ENCODE results near the gene SLC2A3.
"Not testable (repeated sequence)": the region's sequence is repeated elsewhere in the genome, so short reads cannot be mapped to it uniquely, and the experiment has no call there.

The SLC2A3 gene

DNA sequence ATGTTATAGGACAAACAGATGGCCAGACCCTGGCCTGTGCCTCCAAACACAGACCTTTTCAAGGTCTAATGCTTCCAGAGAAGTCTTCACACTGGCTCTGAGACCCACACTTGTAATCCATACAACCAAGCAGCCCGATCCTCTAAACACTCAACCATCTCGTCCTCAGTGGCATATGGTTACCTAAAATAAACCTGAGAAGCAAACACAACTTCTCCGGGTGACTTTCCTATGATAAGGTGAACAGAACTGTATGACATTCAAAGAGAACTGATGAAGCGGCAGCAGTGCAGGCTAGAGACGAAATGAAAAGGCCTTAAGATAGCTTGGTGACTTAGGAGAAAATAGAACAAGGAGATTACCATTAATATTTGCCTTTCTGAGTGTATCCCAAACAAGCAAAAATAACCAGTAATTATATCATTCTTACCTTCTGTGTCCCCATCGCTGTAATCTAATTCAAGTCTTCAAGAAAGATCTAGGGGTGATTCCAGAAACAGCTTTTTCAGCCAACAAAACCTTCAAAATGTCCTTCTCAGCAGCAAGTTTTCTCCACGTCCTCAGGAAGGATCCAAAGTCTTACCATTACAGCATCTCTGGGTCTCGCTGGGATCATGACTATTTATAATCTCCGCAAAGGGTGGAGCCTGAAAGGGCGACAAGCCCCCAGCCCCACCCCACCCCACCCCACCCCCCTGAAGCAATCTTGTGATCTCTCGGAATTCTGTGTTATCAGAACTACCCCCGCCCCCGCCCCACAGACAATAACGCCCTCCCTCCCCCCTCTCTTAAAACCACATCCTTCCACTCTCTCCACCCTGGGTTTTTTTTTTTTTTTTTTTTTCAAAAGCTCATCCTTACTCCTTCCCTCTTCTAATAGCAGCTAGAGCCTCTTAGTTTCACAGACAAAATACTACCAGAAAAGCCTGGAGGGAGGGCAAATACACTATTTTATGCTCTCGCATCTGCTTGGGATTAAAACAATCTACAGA lies at the start of gene SLC2A3:
Gene SLC2A3 (minus strand): TSS at position 598 of the 992 bp plus-strand sequence. CDS start 153 bp downstream, at position 445.
- DNase-seq (ENCODE audit: low read depth, low spot score) = peak; percentile 42

DNA sequence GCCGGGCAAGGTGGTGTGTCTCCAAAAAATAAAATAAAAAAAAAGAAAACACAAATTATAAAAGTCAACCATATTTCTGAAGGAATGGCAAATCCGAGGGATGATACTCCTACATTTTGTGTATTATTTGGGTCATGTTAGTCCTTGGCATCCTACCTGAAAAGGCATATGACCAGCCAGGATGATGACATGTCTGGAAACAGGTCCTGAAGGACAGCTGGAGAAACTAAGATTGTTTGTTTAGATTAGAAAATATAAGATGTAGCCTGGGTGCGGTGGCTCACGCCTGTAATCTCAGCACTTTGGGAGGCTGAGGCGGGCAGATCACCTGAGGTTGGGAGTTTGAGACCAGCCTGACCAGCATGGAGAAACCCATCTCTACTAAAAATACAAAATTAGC lies 48.9 kb upstream of the SLC2A3 start:
- DNase-seq (ENCODE audit: low read depth, low spot score) = no peak

DNA sequence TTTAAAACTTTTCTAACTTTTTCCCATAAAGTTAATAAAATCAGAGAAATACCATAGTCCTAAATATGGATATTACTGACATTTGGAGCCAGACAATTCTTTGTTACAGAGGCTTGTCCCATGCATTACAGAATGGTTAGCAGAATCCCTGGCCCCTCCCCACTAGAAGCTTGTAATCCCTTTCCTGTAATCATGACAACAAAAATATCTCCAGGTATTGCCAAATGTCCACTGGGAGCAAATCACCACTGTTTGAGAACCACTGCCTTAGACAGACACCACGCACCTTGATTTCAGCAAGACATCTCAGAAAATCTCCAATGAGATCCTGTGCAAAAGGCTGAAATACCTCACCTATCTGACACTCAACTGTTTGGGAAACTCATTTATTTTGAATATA lies 47.5 kb upstream of the SLC2A3 start:
- not testable (repeated sequence) for DNase-seq (ENCODE audit: low read depth, low spot score)

DNA sequence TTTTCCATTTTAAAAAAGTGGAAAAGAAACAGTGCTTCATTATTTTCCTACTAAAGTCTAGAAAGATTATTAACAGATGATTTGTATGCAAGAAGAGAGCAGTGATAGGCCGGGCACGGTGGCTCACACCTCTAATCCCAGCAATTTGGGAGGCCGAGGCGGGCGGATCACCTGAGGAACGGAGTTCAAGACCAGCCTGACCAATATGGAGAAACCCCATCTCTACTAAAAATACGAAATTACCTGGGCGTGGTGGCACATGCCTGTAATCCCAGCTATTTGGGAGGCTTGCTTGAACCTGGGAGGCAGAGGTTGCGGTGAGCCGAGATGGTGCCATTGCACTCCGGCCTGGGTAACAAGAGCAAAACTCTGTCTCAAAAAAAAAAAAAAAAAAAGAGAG lies 47.0 kb upstream of the SLC2A3 start:
- DNase-seq (ENCODE audit: low read depth, low spot score) = not testable (repeated sequence)

DNA sequence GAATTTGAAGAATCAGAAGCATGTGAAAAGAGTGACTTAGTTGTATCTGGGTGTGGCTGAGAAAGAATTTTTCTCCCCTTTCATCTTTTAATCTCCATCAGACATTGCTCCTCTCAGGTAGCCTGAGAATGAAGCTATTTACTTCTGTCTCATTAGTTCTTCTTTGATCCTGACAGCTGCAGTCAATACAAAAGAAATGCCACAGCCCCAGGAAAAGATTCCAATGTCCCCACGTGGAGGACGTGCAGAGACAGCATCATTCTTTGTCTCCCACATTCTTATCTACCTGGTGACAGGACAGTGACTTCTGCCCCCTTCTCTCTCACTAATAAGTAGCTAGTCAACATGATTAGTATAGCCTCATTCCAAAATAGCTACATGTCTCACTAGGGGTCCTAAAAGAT lies 46.3 kb upstream of the SLC2A3 start:
- not testable (repeated sequence) for DNase-seq (ENCODE audit: low read depth, low spot score)

DNA sequence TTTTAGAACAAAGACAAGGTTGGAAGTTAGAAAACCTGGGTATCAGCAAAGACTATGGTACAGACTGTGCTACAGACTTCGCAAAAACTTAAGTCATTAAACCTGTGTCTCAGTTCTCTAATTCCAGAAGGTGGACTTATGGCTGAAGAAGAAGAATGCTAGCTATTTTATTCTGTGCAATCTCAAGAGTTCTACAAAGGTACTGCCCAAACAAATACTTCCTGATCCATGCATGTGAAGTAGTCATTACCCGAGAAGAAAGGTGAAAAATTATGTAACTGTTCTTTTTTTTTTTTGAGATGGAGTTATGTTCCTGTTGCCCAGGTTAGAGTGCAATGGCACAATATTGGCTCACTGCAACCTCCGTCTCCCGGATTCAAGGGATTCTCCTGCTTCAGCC lies 45.5 kb upstream of the SLC2A3 start:
- no peak for DNase-seq (ENCODE audit: low read depth, low spot score)

DNA sequence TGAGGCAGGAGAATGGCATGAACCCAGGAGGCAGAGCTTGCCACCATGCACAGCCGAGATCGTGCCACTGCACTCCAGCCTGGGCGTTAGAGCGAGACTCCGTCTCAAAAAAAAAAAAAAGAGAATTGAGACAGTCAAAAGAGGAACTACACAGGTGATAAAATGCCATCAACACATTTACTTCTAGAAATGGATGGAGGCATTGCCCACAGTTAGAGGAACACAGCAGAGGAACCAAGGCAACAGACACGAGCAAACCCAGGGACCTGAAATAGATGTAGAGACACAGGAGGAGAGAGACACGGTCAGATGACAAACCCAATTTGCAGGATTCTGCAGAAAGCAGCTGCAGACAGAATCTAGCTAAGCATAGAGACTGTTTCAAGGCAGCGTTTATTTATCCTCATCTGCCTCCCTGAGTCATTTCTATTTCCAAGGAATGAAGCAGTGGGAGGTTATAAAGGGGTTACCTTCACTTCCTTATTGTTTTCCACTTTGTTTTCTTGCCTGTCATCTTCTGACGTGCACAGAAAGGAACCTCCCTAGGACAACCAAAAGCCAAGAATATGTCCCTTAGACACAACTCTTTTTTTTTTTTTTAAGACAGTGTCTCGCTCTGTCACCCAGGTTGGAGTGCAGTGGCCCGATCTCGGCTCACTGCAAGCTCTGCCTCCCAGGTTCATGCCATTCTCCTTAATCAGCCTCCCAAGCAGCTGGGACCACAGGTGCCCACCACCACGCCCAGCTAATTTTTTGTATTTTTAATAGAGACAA lies 41.6 kb upstream of the SLC2A3 start:
- DNase-seq (ENCODE audit: low read depth, low spot score) = not testable (repeated sequence)

DNA sequence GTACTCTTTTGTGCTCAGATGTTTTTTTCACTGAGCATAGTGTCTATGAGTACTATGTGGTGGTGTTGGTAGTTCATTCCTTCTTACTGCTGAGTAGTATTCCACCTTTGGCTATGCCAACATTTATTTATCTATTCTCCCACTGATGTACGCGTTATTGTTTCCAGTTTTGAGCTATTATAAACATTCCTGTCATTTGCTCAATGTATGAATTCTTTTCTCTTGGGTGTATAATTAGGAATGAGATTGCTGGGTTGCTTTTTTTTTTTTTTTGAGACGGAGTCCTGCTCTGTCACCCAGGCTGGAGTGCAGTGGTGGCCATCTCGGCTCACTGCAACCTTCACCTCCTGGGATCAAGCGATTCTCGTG lies 37.5 kb upstream of the SLC2A3 start:
- DNase-seq (ENCODE audit: low read depth, low spot score) = no peak

DNA sequence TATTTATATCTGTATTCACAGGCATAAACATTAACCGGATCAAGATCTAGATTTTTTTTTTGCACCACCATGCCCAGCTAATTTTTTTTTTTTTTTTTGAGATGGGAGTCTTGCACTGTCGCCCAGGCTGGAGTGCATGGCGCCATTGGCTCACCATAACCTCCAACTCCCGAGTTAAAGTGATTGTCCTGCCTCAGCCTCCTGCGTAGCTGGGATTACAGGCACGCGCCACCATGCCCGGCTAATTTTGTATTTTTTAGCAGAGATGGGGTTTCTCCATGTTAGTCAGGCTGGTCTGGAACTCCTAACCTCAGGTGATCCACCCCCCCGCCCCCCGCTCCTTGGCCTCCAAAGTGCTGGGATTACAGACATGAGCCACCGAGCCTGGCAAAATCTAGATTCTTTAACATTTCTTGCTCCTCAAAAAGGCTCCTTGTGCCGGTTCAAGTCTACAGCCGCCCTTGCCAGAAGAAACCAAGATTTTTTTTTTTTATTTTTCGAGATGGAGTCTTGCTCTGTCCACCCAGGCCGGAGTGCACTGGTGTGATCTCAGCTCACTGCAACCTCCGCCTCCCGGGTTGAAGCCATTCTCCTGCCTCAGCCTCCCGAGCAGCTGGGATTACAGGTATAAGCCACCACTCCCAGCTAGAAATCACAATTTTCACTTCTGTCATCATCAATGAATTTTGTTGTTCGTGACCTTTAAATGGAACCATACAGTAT lies 36.9 kb upstream of the SLC2A3 start:
- DNase-seq (ENCODE audit: low read depth, low spot score) = no peak

DNA sequence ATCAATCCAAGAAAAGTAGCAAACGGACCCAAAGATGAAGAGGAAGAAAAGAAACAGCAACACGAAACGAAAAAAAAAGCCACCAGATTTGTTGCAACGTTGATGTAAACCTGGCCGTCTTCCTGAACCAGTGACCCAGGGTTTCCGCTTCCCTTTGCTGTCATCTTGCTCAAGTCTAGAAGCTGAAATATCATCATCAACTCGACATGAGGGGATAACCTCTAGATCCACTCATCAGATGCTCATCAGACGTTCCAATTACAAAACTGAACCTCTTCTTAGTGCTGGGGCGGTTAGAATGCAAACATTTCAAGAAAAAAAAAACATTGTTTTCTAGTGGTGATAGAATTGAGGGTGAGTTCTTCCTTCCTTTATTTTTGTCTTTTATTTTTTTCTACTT lies 36.3 kb upstream of the SLC2A3 start:
- not testable (repeated sequence) for DNase-seq (ENCODE audit: low read depth, low spot score)

DNA sequence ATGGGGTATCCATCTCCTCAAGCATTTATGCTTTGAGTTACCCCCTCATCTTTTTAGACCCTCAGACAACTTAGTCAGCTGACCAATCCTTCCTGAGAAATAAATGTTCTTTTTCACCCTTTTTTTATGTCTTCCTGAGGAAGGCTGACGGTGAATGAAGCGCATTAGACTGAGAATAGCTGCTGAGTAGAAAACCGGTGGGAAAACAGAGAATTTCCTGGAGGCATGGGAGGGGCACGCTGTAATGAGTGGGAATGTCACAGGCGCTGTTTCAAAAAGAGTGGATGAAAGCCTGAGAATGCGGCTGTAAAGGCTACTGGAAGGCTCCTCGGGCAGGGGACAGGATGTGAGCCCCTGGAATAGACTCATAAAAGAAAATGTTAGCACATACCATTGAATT lies 35.8 kb upstream of the SLC2A3 start:
- not testable (repeated sequence) for DNase-seq (ENCODE audit: low read depth, low spot score)

DNA sequence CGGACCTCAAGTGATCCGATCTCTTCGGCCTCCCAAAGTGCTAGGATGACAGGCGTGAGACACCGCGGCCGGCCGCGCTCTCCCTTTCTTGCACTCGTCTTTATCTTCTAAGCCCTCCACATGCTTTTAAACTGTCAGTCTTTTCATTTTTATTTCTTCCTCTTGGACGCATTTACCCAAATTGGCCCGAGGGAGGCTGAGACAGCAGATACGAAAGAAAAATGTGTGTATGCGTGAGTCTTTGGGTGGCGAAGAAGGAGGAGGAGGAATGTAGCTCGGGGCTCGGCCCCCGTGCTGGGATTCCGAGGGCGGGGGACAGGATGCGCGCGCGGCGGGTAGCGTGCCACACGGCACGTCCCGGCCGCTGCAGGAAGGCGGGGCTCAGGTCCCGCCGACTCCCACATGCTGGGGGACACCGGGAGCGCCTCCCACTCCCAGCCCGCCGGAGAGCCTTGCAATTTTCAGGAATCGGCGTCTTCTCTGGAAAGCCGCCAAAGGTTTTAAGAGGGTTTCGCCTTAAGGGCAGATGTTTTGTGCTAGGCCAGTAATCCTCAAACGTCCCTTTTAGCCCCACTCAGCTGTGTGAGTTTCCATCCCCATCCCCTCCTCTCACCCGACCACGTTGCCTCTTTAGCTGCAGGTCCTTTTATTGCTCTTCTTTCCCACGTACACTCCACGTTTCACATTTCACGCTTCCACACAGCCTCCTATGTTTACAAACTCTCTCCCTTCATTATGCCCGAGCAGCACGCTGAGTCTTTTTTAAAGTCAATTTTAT lies 34.7 kb upstream of the SLC2A3 start:
- peak; percentile 70 for DNase-seq (ENCODE audit: low read depth, low spot score)

DNA sequence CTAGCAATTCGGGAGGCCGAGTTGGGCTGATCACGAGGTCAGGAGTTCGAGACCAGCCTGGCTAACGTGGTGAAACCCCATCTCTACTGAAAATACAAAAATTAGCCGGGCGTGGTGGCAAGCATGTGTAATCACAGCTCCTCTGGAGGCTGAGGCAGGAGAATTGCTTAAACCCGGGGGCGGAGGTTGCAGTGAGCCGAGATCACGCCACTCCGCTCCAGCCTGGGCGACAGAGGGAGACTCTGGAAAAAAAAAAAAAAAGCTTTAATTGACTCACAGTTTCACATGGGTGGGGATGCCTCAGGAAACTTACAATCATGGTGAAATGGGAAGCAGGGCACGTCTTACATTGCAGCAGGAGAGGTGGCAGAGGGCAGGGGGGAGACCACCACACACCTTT lies 30.6 kb upstream of the SLC2A3 start:
- DNase-seq (ENCODE audit: low read depth, low spot score) = no peak

DNA sequence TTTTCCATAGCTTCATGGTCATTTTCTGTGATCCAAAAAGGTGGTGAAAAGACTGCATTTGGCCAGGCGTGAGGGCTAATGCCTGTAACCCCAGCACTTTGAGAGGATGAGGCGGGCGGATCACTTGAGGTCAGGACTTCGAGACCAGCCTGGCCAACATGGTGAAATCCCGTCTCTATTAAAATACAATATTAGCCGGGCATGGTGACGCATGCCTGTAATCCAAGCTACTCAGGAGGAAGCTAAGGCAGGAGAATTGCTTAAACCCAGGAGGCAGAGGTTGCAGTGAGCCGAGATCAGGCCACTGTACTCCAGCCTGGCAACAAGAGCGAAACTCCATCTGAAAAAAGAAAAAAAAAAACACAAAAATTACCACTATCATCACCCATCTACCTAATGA lies 28.7 kb upstream of the SLC2A3 start:
- not testable (repeated sequence) for DNase-seq (ENCODE audit: low read depth, low spot score)

DNA sequence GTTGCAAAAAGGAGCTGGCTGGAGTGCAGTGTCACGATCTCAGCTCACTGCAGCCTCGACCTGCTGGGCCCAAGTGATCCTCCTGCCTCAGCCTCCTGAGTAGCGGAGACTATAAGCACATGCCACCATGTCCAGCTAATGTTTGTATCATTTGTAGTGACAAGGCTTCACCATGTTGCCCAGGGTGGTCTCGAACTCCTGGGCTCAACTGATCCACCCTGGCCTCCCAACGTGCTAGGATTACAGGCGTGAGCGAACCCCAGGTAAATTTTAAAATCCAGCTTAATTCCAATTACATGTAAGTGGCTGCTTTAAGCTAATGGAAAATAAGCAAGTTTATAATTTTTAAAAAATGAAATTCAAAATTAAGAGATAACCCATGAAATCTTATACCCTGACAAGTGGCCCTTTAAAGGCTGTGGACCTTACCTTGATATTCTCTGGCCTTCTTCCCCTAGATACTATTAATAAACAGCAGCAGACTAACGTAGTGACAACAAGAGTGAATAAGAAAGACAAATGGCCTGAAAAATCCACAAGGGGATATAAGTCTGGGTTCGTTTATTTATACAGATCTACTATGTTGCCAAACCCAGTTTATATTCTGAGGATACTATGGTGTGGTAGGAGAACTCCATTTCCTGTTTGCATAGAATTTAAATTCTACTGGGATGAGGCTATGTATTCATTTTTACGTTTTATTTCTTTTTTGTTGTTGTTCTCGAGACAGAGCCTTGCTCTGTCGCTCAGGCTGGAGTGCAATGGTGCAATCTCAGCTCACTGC lies 25.6 kb upstream of the SLC2A3 start:
- no peak for DNase-seq (ENCODE audit: low read depth, low spot score)

DNA sequence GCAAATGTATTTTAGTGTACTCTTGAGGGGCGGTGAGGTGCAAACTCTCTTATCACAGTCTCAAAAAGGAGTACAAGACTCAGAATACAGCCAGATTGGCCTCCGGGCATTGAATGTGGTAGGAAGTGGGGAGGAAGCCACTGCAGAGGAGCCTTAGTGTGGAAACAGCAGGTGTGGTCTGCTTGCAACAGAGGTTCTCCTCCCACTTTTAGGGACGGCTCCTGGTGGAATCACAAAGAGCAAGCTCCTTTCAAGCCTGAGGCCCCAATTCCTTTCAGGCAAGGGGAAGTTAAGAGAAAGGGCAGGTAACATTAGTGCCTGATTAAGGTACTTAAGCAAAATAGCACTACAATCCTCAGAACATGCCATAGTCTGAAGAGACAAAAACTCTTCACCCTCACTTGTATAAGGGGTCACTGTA lies 23.7 kb upstream of the SLC2A3 start:
- no peak for DNase-seq (ENCODE audit: low read depth, low spot score)

DNA sequence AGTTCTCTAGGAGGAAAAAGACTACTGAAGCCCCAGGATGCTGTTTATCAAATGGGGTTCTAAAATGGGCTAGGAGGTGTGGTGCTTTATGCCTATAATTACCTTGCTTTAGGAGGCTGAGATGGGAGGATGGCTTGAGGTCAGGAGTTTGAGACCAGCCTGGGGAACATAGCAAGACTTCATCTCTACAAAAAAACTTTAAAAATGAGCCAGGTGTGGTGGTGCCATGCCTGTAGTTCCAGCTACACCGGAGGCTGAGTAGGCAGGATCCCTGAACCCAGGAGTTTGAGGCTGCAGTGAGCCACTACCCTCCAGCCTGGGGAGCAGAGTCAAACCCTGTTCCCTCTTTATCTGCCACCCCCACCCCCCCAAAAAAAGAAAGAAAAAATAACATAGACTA lies 23.3 kb upstream of the SLC2A3 start:
- DNase-seq (ENCODE audit: low read depth, low spot score) = no peak

DNA sequence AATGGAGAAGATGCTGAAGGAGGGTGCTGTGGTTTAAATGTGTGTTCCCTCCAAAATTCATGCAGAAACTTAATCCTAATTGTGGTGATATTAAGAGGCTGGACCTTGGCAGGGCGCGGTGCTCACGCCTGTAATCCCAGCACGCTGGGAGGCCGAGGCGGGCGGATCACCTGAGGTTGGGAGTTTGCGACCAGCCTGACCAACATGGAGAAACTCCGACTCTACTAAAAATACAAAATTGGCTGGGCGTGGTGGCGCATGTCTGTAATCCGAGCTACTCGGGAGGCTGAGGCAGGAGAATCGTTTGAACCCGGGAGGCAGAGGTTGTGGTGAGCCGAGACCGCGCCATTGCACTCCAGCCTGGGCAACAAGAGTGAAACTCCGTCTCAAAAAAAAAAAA lies 18.9 kb upstream of the SLC2A3 start:
- DNase-seq (ENCODE audit: low read depth, low spot score) = not testable (repeated sequence)

DNA sequence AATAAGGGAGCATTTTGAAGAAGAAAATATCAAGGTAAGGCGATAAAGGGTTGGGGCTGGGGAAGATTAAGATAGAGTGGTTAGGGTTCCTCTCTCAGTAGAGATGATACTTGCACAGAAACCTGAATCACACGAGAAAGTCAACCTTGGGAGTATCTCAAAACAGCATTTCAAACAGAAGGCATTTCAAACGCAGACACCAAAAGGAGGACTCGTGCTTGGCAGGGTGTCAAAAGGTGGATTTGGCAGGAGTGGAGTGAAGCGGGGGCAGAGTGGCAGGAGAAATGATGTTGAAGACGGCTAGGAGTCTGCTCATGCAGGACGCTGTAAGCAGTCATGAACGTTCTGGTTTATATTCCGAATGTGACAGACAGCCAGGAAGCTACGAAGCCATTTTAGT lies 18.4 kb upstream of the SLC2A3 start:
- not testable (repeated sequence) for DNase-seq (ENCODE audit: low read depth, low spot score)

DNA sequence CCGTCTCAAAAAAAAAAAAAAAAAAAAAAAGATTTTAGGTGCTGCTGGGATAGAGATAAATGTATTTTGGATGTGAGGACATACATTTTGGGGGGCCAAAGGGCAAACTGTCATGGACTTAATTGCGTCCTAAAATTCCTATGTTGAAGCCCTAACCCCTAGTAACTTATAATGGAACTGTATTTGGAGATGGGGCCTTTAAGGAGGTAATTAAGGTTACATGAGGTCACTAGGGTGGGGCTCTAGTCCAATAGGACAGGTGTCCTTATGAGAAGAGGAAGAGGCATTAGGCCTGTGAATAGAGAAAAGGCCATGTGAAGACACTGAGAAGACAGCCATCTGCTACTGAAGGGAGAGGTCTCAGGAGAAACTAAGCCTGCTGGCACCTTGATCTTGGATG lies 17.9 kb upstream of the SLC2A3 start:
- DNase-seq (ENCODE audit: low read depth, low spot score) = not testable (repeated sequence)

All from activated naive CD8-positive, alpha-beta T cell treated with anti-CD3 and anti-CD28 coated beads, Interleukin-2, amount 50 U/mL, for 16 hours (primary cell).